OCI-LY3 (cell line): ENCODE measurements around the gene RABL2A.

Experiments
- CTCF ChIP-seq: fragments of 200-600, 300-600 bp; sonication (generic); IDR thresholded peaks from 2 replicates; pipeline ENCODE4 v1.5.1; 2014; ENCODE audit warnings: antibody characterized with exemption, low read length, low read depth
- EZH2phosphoT487 ChIP-seq: fragments of 200-600 bp; shearing (Covaris generic); IDR thresholded peaks from 2 replicates; pipeline ENCODE4 v1.6.1; 2018; ENCODE audit warnings: antibody characterized with exemption, mixed run types, low read depth

DNA sequence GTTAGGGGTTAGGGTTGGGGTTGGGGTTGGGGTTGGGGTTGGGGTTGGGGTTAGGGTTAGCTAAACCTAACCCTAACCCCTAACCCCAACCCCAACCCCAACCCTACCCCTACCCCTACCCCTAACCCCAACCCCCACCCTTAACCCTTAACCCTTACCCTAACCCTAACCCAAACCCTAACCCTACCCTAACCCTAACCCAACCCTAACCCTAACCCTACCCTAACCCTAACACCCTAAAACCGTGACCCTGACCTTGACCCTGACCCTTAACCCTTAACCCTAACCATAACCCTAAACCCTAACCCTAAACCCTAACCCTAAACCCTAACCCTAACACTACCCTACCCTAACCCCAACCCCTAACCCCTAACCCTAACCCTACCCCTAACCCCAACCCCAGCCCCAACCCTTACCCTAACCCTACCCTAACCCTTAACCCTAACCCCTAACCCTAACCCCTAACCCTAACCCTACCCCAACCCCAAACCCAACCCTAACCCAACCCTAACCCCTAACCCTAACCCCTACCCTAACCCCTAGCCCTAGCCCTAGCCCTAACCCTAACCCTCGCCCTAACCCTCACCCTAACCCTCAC, 24.1 kb upstream of the RABL2A start:
- TF ChIP-seq CTCF (no peak), EZH2phosphoT487 (no peak)
